ENCODE data around the gene MRPL11.
A peak's percentile ranks its signal among the peaks of the same experiment; 100 is the strongest.

DNA sequence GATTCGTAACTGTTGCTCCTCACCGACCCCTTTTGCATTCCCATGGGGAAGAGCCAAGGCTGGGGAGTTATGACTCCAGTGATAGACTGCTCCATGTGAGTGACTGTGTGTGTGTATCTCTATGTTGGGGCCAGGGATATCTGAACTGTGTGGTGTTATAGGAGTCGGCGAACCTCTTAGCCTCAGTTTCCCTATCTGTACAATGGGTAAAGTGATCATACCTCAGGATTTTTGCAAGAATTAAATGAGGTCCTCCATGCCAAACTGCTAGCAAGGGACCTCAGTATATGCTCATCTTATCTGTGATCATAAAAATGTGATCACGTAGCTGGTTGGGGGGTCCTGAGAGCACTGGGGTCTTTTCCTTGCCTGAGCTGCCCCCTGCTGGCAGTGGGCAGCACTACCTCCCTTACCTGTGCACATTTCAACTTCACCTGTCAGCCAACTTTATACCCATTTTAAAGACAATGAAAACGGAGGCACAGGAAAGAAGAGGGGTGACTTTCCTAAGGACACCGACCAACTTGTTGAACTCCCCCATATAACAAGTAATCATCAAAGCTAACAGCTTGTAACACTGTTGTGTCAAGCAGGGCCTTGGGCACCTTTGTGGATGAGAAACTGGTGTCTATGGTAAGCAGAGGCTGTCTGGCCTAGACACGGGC lies 40.2 kb upstream of the MRPL11 start:
- TF ChIP-seq, protein P1, sequence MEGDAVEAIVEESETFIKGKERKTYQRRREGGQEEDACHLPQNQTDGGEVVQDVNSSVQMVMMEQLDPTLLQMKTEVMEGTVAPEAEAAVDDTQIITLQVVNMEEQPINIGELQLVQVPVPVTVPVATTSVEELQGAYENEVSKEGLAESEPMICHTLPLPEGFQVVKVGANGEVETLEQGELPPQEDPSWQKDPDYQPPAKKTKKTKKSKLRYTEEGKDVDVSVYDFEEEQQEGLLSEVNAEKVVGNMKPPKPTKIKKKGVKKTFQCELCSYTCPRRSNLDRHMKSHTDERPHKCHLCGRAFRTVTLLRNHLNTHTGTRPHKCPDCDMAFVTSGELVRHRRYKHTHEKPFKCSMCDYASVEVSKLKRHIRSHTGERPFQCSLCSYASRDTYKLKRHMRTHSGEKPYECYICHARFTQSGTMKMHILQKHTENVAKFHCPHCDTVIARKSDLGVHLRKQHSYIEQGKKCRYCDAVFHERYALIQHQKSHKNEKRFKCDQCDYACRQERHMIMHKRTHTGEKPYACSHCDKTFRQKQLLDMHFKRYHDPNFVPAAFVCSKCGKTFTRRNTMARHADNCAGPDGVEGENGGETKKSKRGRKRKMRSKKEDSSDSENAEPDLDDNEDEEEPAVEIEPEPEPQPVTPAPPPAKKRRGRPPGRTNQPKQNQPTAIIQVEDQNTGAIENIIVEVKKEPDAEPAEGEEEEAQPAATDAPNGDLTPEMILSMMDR (IDR thresholded peaks at IDR 0.05; ENCODE audit: insufficient read depth, low read length, poor library complexity, severe bottlenecking), result peak; percentile 95
- TF ChIP-seq EZH2phosphoT487 (conservative IDR thresholded peaks at IDR 0.05; ENCODE audit: low read length), result no peak

Measured in SU-DHL-6 (cell line).